Endodermal cell (in vitro differentiated cells): ENCODE measurements around the gene SMOC2. TPM values are rescaled to one million over a fixed set of nuclear protein-coding genes. Genes with fewer than 3 reads are reported as not detected.

Source experiments
- DNase-seq: peaks from one replicate; pipeline ENCODE4 v3.0.0-alpha.2; 2017
- H3K27ac ChIP-seq: 2 replicates; pipeline ENCODE4 v1.5.1; 2013; ENCODE audit warnings: mild to moderate bottlenecking, low read depth, low read length, moderate library complexity
- H3K27me3 ChIP-seq: 2 replicates; pipeline ENCODE4 v1.6.1; 2013; ENCODE audit warnings: mild to moderate bottlenecking, low read length, moderate library complexity; ENCODE audit not compliant: insufficient read depth, control insufficient read depth, poor library complexity, severe bottlenecking
- H3K36me3 ChIP-seq: 2 replicates; pipeline ENCODE4 v1.7.0; 2013; ENCODE audit warnings: mild to moderate bottlenecking, low read length, moderate library complexity; ENCODE audit not compliant: control insufficient read depth, insufficient read depth
- H3K4me1 ChIP-seq: one replicate; pipeline ENCODE4 v1.7.0; 2013; ENCODE audit warnings: low read length; ENCODE audit not compliant: control insufficient read depth, insufficient read depth
- H3K4me3 ChIP-seq: 2 replicates; pipeline ENCODE4 v1.5.1; 2013; ENCODE audit warnings: mild to moderate bottlenecking, low read length, moderate library complexity
- H3K9ac ChIP-seq: 2 replicates; pipeline ENCODE4 v1.6.1; 2013; ENCODE audit warnings: mild to moderate bottlenecking, low read length, moderate library complexity; ENCODE audit not compliant: poor library complexity, severe bottlenecking; ENCODE audit errors: extremely low read depth
- H3K9me3 ChIP-seq: 2 replicates; pipeline ENCODE4 v1.6.1; 2013; ENCODE audit warnings: mild to moderate bottlenecking, low read length, moderate library complexity; ENCODE audit not compliant: control insufficient read depth
- H3K27ac Mint-ChIP-seq: 2 replicates; pipeline ENCODE4 v1.8.0; 2020; ENCODE audit warnings: mixed read lengths
- H3K27me3 Mint-ChIP-seq: 2 replicates; pipeline ENCODE4 v1.8.0; 2021; ENCODE audit warnings: mild to moderate bottlenecking, mixed read lengths; ENCODE audit not compliant: insufficient read depth
- H3K36me3 Mint-ChIP-seq: 2 replicates; pipeline ENCODE4 v1.8.0; 2020; ENCODE audit warnings: low read depth, mixed read lengths
- H3K4me1 Mint-ChIP-seq: 2 replicates; pipeline ENCODE4 v1.8.0; 2020; ENCODE audit warnings: mixed read lengths
- H3K4me3 Mint-ChIP-seq: 2 replicates; pipeline ENCODE4 v1.8.0; 2020; ENCODE audit warnings: mild to moderate bottlenecking, moderate library complexity, mixed read lengths
- H3K9me3 Mint-ChIP-seq: 2 replicates; pipeline ENCODE4 v1.8.0; 2020; ENCODE audit warnings: mild to moderate bottlenecking, mixed read lengths
- WGBS, 2 experiments: methylation state at CpG; one replicate each; pipeline versions ENCODE4 v1.1.5 to v1.1.7; 2013; ENCODE audit warnings: missing lambda C conversion rate in 2 of 2, mixed read lengths in 1 of 2; ENCODE audit not compliant: insufficient coverage in 1 of 2, insufficient read length in 1 of 2; 5-methylcytosine and 5-hydroxymethylcytosine counted together
- total RNA-seq, 2 donors: library from RNA; stranded (reverse); fragmentation: NEBNext Ultra II Directional in 1 of 2; extraction: Animal tissue kit (Norgen Biotek cat#: 25700) in 1 of 2; gene quantifications; 2 replicates in 1 of 2; 3 replicates in 1 of 2; pipeline ENCODE4 v1.2.1, GENCODE V29; 2021
- TF ChIP-seq, protein P1 (sequence below): fragments of 200-600 bp; sonication (generic); conservative IDR thresholded peaks from 2 replicates; pipeline ENCODE4 v1.5.0; 2021; ENCODE audit warnings: antibody characterized with exemption, mild to moderate bottlenecking

Gene SMOC2
- total RNA-seq, 2 donors from 2014 or later: 0.20 TPM; not detected in 1

DNA sequence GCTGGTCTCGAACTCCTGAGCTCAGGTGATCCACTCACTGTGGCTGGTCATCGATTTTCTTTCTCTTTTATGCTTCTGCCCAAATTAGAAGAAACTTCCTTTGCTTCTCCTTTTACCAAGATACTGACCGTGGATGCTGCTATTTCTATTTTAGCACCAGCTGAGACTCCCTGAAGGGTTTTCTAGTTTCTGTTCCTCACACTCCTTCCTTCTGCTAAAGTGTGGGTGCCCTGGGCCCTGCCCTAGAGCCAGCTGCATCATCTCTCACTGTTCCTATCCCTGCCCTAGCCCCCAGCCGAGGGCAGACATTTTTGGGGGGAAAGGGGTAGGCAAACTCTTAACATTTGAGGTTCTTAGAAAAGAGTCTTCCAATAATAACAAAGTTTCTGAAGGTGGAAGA, 6.3 kb downstream of the SMOC2 start:
- H3K36me3 Mint-ChIP-seq: no peaks in the 10 kb centered on the region
- no peaks in the 10 kb centered on the region for H3K9me3 ChIP-seq
- H3K27ac ChIP-seq: no peak overlapping the region
- TF ChIP-seq, protein P1, sequence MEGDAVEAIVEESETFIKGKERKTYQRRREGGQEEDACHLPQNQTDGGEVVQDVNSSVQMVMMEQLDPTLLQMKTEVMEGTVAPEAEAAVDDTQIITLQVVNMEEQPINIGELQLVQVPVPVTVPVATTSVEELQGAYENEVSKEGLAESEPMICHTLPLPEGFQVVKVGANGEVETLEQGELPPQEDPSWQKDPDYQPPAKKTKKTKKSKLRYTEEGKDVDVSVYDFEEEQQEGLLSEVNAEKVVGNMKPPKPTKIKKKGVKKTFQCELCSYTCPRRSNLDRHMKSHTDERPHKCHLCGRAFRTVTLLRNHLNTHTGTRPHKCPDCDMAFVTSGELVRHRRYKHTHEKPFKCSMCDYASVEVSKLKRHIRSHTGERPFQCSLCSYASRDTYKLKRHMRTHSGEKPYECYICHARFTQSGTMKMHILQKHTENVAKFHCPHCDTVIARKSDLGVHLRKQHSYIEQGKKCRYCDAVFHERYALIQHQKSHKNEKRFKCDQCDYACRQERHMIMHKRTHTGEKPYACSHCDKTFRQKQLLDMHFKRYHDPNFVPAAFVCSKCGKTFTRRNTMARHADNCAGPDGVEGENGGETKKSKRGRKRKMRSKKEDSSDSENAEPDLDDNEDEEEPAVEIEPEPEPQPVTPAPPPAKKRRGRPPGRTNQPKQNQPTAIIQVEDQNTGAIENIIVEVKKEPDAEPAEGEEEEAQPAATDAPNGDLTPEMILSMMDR: no peak
- H3K27me3 Mint-ChIP-seq: peaks cover 18% of the 10 kb centered on the region
- H3K4me1 ChIP-seq: no peaks in the 10 kb centered on the region
- no peak overlapping the region for H3K9ac ChIP-seq
- 85 to 96% methylated on average over 3 to 4 of the region's 4 CpGs for WGBS, 2 experiments
- no peak overlapping the region for H3K4me3 Mint-ChIP-seq
- peaks cover 9% of the 10 kb centered on the region for H3K4me1 Mint-ChIP-seq
- H3K27me3 ChIP-seq: peaks cover 23% of the 10 kb centered on the region
- H3K36me3 ChIP-seq: no peaks in the 10 kb centered on the region
- no peak overlapping the region for H3K4me3 ChIP-seq
- no peak for DNase-seq
- no peaks in the 10 kb centered on the region for H3K9me3 Mint-ChIP-seq
- no peak overlapping the region for H3K27ac Mint-ChIP-seq

DNA sequence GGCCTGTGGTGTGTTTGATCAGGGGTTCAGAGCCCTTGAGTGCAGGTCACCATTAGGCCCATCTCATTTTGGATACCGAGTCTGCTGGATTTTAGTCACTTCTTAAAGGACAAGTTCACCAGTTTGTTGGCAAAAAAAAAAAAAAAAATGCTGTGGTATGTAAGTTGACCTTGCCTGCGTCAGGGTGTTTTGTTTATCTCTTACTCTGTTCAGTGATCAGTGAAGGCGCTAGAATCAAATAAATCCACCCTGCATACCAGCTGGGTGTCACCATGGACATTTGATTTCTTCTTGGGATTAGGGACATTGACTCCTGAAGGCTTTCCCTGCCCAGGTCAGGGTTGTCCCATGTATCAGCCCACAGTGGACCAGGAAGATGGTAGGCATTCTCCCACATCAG, 6.7 kb downstream of the SMOC2 start:
- WGBS, 2 experiments: 95 to 100% methylated on average over 1 to 3 of the region's 3 CpGs
- no peak overlapping the region for H3K4me3 Mint-ChIP-seq
- peaks cover 6% of the 10 kb centered on the region for H3K4me1 Mint-ChIP-seq
- no peaks in the 10 kb centered on the region for H3K9me3 Mint-ChIP-seq
- H3K27me3 ChIP-seq: peaks cover 18% of the 10 kb centered on the region
- H3K9me3 ChIP-seq: no peaks in the 10 kb centered on the region
- no peak overlapping the region for H3K9ac ChIP-seq
- DNase-seq: no peak
- no peak overlapping the region for H3K27ac ChIP-seq
- H3K36me3 Mint-ChIP-seq: no peaks in the 10 kb centered on the region
- TF ChIP-seq, protein P1: no peak
- no peak overlapping the region for H3K4me3 ChIP-seq
- H3K27ac Mint-ChIP-seq: no peak overlapping the region
- H3K4me1 ChIP-seq: no peaks in the 10 kb centered on the region
- H3K27me3 Mint-ChIP-seq: peaks cover 14% of the 10 kb centered on the region
- no peaks in the 10 kb centered on the region for H3K36me3 ChIP-seq

DNA sequence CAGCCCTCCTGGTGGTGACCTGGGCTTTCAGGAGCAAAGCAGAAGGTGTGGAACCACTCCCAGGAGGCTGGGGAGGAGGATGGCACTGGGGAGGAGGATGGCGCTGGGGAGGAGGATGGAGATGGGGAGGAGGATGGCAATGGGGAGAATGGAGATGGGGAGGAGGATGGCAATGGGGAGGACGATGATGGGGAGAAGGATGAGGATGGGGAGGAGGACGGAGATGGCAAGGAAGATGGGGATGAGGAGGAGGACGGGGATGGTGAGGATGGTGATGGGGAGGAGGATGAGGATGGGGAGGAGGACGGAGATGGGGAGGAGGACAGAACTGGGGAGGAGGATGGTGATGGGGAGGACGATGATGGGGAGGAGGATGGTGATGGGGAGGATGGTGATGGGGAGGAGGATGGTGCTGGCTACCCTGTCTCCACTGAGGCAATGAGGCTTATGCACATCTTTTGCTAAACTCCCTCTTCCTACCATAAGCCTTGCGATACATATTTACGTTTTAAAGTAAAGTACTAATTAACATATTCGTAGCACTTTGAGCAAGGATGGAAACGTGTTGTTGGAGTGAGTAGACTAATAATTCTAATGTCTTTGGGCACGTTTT, 7.4 kb downstream of the SMOC2 start:
- WGBS, 2 experiments: 86 to 97% methylated on average over 4 to 11 of the region's 11 CpGs
- Mint-ChIP-seq H3K4me1 (no peaks in the 10 kb centered on the region), H3K27me3 (peaks cover 7% of the 10 kb centered on the region), H3K27ac (no peak overlapping the region), H3K36me3 (no peaks in the 10 kb centered on the region), H3K9me3 (no peaks in the 10 kb centered on the region), H3K4me3 (no peak overlapping the region)
- no peaks in the 10 kb centered on the region for H3K4me1 ChIP-seq
- no peak for DNase-seq
- no peak overlapping the region for H3K27ac ChIP-seq
- peaks cover 12% of the 10 kb centered on the region for H3K27me3 ChIP-seq
- H3K4me3 ChIP-seq: no peak overlapping the region
- H3K36me3 ChIP-seq: no peaks in the 10 kb centered on the region
- H3K9me3 ChIP-seq: no peaks in the 10 kb centered on the region
- H3K9ac ChIP-seq: no peak overlapping the region
- TF ChIP-seq, protein P1: no peak
